PC-3 (cell line): ENCODE data around the gene LOC101059915.

ENCODE experiments used
- ATAC-seq: fragments of 200-7000 bp; cut with Tn5 transposase; 2 replicates; pipeline ENCODE4 v1.9.1; 2020; ENCODE audit warnings: mild to moderate bottlenecking, moderate library complexity
- BruUV-seq: library from RNA; stranded (reverse); fragments of 400-500 nt; replicated peaks from 2 replicates; lab custom pipeline; 2021; lab: Mats Ljungman, UMichigan
- CTCF ChIA-PET: fragments of 300-600 bp; sonication (Branson Sonifier 250); formaldehyde crosslinking; loops from one replicate; lab custom pipeline; 2022; ENCODE audit warnings: antibody characterized with exemption; lab: Charles Lee
- POLR2A ChIA-PET: fragments of 300-600 bp; sonication (Branson Sonifier 250); formaldehyde crosslinking; loops from one replicate; lab custom pipeline; 2022; ENCODE audit warnings: antibody characterized with exemption; ENCODE audit not compliant: unreplicated experiment; lab: Charles Lee
- DNase-seq: peaks from one replicate; pipeline ENCODE4 v3.0.0-alpha.2; 2015
- H2AFZ ChIP-seq: fragments of 300-600 bp; sonication (generic); 2 replicates; pipeline ENCODE4 v1.6.0; 2016; ENCODE audit warnings: antibody characterized with exemption, low read length
- H3F3A ChIP-seq: fragments of 300-600 bp; sonication (generic); one replicate; pipeline ENCODE4 v1.6.0; 2017; ENCODE audit warnings: antibody characterized with exemption, low read length, control low read depth, mild to moderate bottlenecking; ENCODE audit not compliant: unreplicated experiment
- H3K27ac ChIP-seq: fragments of 300-600 bp; sonication (generic); 2 replicates; pipeline ENCODE4 v1.5.1; 2016; ENCODE audit warnings: mild to moderate bottlenecking, low read length
- H3K27me3 ChIP-seq: fragments of 300-600 bp; sonication (generic); 2 replicates; pipeline ENCODE4 v1.6.1; 2016; ENCODE audit warnings: low read length, mixed read lengths
- H3K36me3 ChIP-seq: fragments of 300-600 bp; sonication (generic); 2 replicates; pipeline ENCODE4 v1.6.1; 2016; ENCODE audit warnings: low read depth, mixed run types, low read length, mixed read lengths
- H3K4me1 ChIP-seq: fragments of 300-600 bp; sonication (generic); 2 replicates; pipeline ENCODE4 v1.5.1; 2016; ENCODE audit warnings: low read length; ENCODE audit not compliant: insufficient read depth
- H3K4me2 ChIP-seq: fragments of 300-600 bp; sonication (generic); 2 replicates; pipeline ENCODE4 v1.6.0; 2016; ENCODE audit warnings: low read length
- H3K4me3 ChIP-seq: fragments of 300-600 bp; sonication (generic); 2 replicates; pipeline ENCODE4 v1.5.1; 2016; ENCODE audit warnings: mild to moderate bottlenecking, low read length, mixed read lengths
- H3K79me2 ChIP-seq: fragments of 300-600 bp; sonication (generic); 2 replicates; pipeline ENCODE4 v1.6.1; 2017; ENCODE audit warnings: low read length, mixed read lengths
- H3K9ac ChIP-seq: fragments of 300-600 bp; sonication (generic); 2 replicates; pipeline ENCODE4 v1.6.0; 2016; ENCODE audit warnings: mild to moderate bottlenecking, low read length
- H3K9me2 ChIP-seq: fragments of 300-600 bp; sonication (generic); replicated peaks from 2 replicates; pipeline ENCODE4 v1.6.1; 2016; ENCODE audit warnings: mixed run types, low read length, mixed read lengths
- H3K9me3 ChIP-seq: fragments of 300-600 bp; sonication (generic); 2 replicates; pipeline ENCODE4 v1.6.1; 2016; ENCODE audit warnings: low read length, mixed read lengths
- H4K20me1 ChIP-seq: fragments of 300-600 bp; sonication (generic); 2 replicates; pipeline ENCODE4 v1.6.1; 2016; ENCODE audit warnings: low read length, mixed read lengths
- CTCF ChIP-seq: fragments of 300-600 bp; sonication (generic); conservative IDR thresholded peaks from 2 replicates; pipeline ENCODE4 v1.5.1; 2017; ENCODE audit warnings: antibody characterized with exemption, low read depth, mild to moderate bottlenecking, low read length
- EZH2 ChIP-seq: fragments of 300-600 bp; sonication (generic); IDR thresholded peaks from one replicate; pipeline ENCODE4 v1.6.1; 2017; ENCODE audit warnings: antibody characterized with exemption, mild to moderate bottlenecking, low read length; ENCODE audit not compliant: unreplicated experiment
- EZH2phosphoT487 ChIP-seq: fragments of 300-600 bp; sonication (generic); IDR thresholded peaks from 2 replicates; pipeline ENCODE4 v1.6.1; 2018; ENCODE audit warnings: mild to moderate bottlenecking, antibody characterized with exemption, low read length, borderline replicate concordance
- intact Hi-C: fragments of 100-400 bp; cut with micrococcal nuclease; formaldehyde crosslinking; loops from 2 replicates; pipeline ENCODE4 v1.9.0; 2023

LOC101059915 gene

GRCh38 chrX:71659342-71659741 is 8.0 kb upstream of the LOC101059915 start:
- Histone ChIP-seq H3K36me3 (no peaks in the 10 kb centered on the region), H3K4me2 (no peak overlapping the region), H3K9ac (no peak overlapping the region), H3K4me3 (no peak overlapping the region), H3K27me3 (no peaks in the 10 kb centered on the region), H3F3A (no peaks in the 10 kb centered on the region), H4K20me1 (no peaks in the 10 kb centered on the region), H3K79me2 (no peaks in the 10 kb centered on the region), H2AFZ (no peak overlapping the region), H3K9me2 (no peaks in the 10 kb centered on the region), H3K9me3 (no peaks in the 10 kb centered on the region), H3K4me1 (peaks cover 8% of the 10 kb centered on the region), H3K27ac (no peak overlapping the region)
- ATAC-seq (no peak), DNase-seq (no peak)
- ChIA-PET POLR2A (no interaction called here), CTCF (no interaction called here)
- no TSS peak for BruUV-seq
- TF ChIP-seq EZH2phosphoT487: no peak
- TF ChIP-seq EZH2: no peak
- TF ChIP-seq CTCF: no peak
- intact Hi-C loops: loop anchor here (10.0 kb wide), 2 partner anchors 75 to 225 kb away; no protein-coding TSS in a partner anchor

DNA sequence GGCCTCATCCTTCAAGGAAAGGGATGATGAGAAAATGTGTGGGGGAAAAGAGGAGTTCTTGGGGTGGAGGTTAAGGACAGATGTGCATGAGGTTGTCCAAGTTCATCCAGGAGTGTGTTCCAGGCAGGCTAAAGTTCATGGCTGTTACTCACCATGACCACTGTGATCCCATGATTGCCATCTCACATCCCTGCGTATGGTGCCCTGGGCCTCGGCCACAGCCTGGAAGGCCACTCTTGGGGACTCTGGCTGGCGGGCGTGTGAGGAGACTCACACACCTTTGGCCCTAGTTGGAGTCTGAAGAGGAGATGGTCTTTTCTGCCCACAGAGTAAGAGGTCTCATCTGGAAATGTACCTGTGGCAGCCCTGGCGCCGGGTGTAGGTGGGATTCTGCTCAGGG is 7.4 kb upstream of the LOC101059915 start:
- ChIA-PET POLR2A (no interaction called here), CTCF (no interaction called here)
- no TSS peak for BruUV-seq
- no peak overlapping the region for H3K9ac ChIP-seq
- intact Hi-C loops: loop anchor here (10.0 kb wide), 2 partner anchors 75 to 225 kb away; no protein-coding TSS in a partner anchor
- H3K9me3 ChIP-seq: no peaks in the 10 kb centered on the region
- H4K20me1 ChIP-seq: no peaks in the 10 kb centered on the region
- no peaks in the 10 kb centered on the region for H3K9me2 ChIP-seq
- no peaks in the 10 kb centered on the region for H3F3A ChIP-seq
- no peak overlapping the region for H2AFZ ChIP-seq
- TF ChIP-seq EZH2phosphoT487: no peak
- no peak for TF ChIP-seq EZH2
- TF ChIP-seq CTCF: no peak
- H3K4me1 ChIP-seq: peaks cover 8% of the 10 kb centered on the region
- H3K79me2 ChIP-seq: no peaks in the 10 kb centered on the region
- no peaks in the 10 kb centered on the region for H3K36me3 ChIP-seq
- DNase-seq: no peak
- no peak overlapping the region for H3K4me2 ChIP-seq
- no peak for ATAC-seq
- no peaks in the 10 kb centered on the region for H3K27me3 ChIP-seq
- H3K27ac ChIP-seq: no peak overlapping the region
- H3K4me3 ChIP-seq: no peak overlapping the region

GRCh38 chrX:71660562-71661416 is 6.6 kb upstream of the LOC101059915 start:
- ChIA-PET POLR2A (no interaction called here), CTCF (no interaction called here)
- Histone ChIP-seq H3K36me3 (no peaks in the 10 kb centered on the region), H3K4me1 (peaks cover 8% of the 10 kb centered on the region), H3K4me2 (no peak overlapping the region), H2AFZ (no peak overlapping the region), H3K4me3 (no peak overlapping the region), H3K27ac (no peak overlapping the region), H3K9ac (no peak overlapping the region), H4K20me1 (no peaks in the 10 kb centered on the region), H3K9me3 (no peaks in the 10 kb centered on the region), H3K9me2 (no peaks in the 10 kb centered on the region), H3K79me2 (no peaks in the 10 kb centered on the region), H3K27me3 (no peaks in the 10 kb centered on the region), H3F3A (no peaks in the 10 kb centered on the region)
- ATAC-seq: no peak
- intact Hi-C loops: no loop called here
- no peak for DNase-seq
- no TSS peak for BruUV-seq
- no peak for TF ChIP-seq EZH2phosphoT487
- no peak for TF ChIP-seq EZH2
- no peak for TF ChIP-seq CTCF
